ENCODE results near the gene C2orf92. TPM values are rescaled to one million over a fixed set of nuclear protein-coding genes. Genes with fewer than 3 reads are reported as not detected.

Gene C2orf92
- polyA plus RNA-seq, 2 of the 4 experiments (the other 2 are of a cell fraction): 1.1 to 2.7 TPM

DNA sequence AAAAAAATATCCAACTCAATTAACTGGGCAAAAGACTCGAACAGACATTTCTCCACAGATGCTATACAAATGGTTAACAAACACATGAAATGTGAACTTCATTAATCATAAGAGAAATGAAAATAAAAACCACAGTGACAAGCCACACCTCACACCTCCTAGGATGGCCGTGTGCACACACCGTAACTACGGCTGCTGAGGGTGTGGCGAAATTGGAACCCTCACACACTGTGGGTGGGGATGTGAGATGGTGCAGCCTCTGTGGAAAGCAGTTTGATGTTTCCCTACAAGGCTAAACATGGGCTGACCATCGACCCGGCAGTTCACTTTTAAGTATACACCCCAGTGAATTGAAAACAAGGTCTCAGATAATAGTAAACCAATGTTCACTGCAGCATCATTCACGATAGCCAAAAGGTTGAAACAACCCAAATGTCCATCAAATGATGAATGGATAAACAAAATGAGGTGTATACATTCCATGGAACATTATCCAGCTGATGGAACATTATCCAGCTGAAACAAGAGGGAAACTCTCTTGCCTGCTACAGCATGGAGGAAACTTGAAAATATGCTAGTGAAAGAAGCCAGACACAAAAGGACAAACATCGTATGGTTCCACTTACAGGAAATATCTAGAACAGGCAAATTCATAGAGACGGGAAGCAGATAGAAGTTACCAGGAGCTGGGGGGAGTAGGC, 76.1 kb downstream of the C2orf92 start:
- CTCF ChIA-PET: no interaction called here
- no peaks in the 10 kb centered on the region for H3K4me1 ChIP-seq
- no peak overlapping the region for H3K4me3 ChIP-seq
- DNase-seq (ENCODE audit: low read depth in 1 of 2, low spot score in 1 of 2): no peak
- no peak for FAIRE-seq
- no peaks in the 10 kb centered on the region for H3K9me3 ChIP-seq
- TF ChIP-seq RAD21 (conservative IDR thresholded peaks at IDR 0.05 in 1 of 2, IDR thresholded peaks at IDR 0.05 in 1 of 2) (no peak), HEYL (CRISPR knock-in tag; IDR thresholded peaks at IDR 0.05) (no peak)
- H3K4me2 ChIP-seq: no peak overlapping the region
- ATAC-seq: no peak
- POLR2A ChIA-PET: no interaction called here
- H3K27ac ChIP-seq: no peak overlapping the region
- 74% methylated on average over 10 of the region's 10 CpGs for WGBS (ENCODE audit: missing lambda C conversion rate)

DNA sequence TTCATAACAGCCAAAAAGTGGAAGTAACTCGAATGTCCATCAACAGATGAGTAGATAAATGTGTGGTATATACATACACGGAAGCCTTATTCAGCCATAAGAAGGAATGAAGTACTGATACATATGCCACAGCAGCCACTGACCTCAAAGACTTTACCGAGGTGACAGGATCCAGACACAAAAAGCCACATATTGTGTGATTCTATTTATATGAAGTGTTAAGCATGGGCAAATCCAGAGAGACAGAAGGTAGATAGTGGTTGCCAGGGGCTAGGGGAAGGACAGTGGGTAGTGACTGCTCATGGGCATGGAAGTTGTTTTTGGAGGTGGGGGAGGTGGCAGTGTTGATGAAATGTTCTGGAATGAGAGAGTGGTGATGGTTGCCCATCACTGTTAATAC, 77.8 kb downstream of the C2orf92 start:
- Histone ChIP-seq H3K4me3 (no peak overlapping the region), H3K9me3 (no peaks in the 10 kb centered on the region), H3K4me1 (no peaks in the 10 kb centered on the region), H3K27ac (no peak overlapping the region), H3K4me2 (no peak overlapping the region)
- DNase-seq (ENCODE audit: low read depth in 1 of 2, low spot score in 1 of 2): no peak
- TF ChIP-seq JUN (IDR thresholded peaks at IDR 0.05): no peak
- ChIA-PET POLR2A (no interaction called here), CTCF (no interaction called here)
- no peak for FAIRE-seq
- no peak for ATAC-seq
- 69% methylated on average over 3 of the region's 3 CpGs for WGBS (ENCODE audit: missing lambda C conversion rate)

DNA sequence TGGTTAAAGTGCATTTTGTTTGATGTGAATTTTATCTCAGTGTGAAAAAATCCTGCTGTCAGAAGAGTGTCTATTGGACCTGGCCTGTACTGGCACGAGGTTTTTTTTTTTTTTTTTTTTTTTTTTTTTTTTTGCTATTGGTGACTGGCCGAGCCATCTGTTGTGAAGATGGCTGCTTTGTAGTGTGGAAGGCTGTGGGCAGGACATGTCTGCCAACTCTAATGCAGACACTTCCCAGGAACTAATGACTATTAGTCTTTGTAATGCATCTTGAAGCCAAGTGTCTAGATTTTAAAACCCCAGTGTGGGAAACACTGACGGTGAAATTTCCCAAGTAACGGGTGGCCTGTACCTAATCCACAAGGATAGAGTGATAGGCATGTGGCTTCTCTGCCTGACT, 78.2 kb downstream of the C2orf92 start:
- ATAC-seq: no peak
- Histone ChIP-seq H3K4me3 (no peak overlapping the region), H3K9me3 (no peaks in the 10 kb centered on the region), H3K4me2 (no peak overlapping the region), H3K27ac (no peak overlapping the region), H3K4me1 (no peaks in the 10 kb centered on the region)
- ChIA-PET CTCF (interaction anchor here (1.5 kb wide), 1 partner anchor 47 kb away, joined by 4 read pairs; no protein-coding TSS in a partner anchor), POLR2A (no interaction called here)
- no peak for DNase-seq (ENCODE audit: low read depth in 1 of 2, low spot score in 1 of 2)
- WGBS (ENCODE audit: missing lambda C conversion rate): 95% methylated on average over 4 of the region's 4 CpGs
- TF ChIP-seq CEBPB (IDR thresholded peaks at IDR 0.05): no peak
- no peak for TF ChIP-seq POLR2A (IDR thresholded peaks at IDR 0.05; ENCODE audit: low read length)
- no peak for TF ChIP-seq NR3C1 (IDR thresholded peaks at IDR 0.05)
- TF ChIP-seq, protein P1, sequence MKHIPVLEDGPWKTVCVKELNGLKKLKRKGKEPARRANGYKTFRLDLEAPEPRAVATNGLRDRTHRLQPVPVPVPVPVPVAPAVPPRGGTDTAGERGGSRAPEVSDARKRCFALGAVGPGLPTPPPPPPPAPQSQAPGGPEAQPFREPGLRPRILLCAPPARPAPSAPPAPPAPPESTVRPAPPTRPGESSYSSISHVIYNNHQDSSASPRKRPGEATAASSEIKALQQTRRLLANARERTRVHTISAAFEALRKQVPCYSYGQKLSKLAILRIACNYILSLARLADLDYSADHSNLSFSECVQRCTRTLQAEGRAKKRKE (CRISPR knock-in tag; IDR thresholded peaks at IDR 0.05; ENCODE audit: low read depth): no peak
- no peak for TF ChIP-seq EHMT2 (IDR thresholded peaks at IDR 0.05; ENCODE audit: low read depth)
- no peak for FAIRE-seq

DNA sequence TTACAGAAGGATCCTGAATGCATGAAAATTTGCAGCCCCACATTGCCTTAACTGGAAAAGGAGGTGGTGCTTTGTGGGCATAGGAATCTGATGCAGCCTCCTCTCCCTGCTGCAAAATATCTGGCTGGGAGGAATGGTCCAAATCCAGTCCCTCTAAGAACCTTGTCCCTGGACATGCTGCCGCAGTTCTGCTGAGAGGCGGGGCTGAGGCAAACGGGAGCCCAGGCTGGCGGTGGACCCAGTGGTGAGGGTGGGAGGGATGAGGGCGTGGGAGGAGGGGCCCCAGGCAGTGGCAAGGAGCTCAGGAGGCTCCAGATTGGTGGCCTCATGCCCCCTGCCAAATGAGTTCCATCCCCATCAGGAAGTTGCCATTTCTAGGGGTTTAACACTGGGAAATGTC, 80.1 kb downstream of the C2orf92 start:
- no peak for FAIRE-seq

More for the DNA sequence above, 80.1 kb downstream of the C2orf92 start:
- TF ChIP-seq CHD2 (IDR thresholded peaks at IDR 0.05; ENCODE audit: low read length, partially characterized antibody) (no peak), ZC3H11A (IDR thresholded peaks at IDR 0.05) (no peak), TP53 (CRISPR knock-in tag; IDR thresholded peaks at IDR 0.05) (no peak), NFE2L2 (conservative IDR thresholded peaks at IDR 0.05; ENCODE audit: low read length) (no peak), EHMT2 (IDR thresholded peaks at IDR 0.05; ENCODE audit: low read depth) (no peak), MAFK (IDR thresholded peaks at IDR 0.05; ENCODE audit: partially characterized antibody) (no peak), HDAC2 (IDR thresholded peaks at IDR 0.05) (no peak), CBX2 (IDR thresholded peaks at IDR 0.05; ENCODE audit: borderline replicate concordance, low read depth) (no peak), POLR2A (IDR thresholded peaks at IDR 0.05; ENCODE audit: low read length) (no peak), KDM1A (IDR thresholded peaks at IDR 0.05; ENCODE audit: low read depth) (no peak)
- TF ChIP-seq, protein P2, sequence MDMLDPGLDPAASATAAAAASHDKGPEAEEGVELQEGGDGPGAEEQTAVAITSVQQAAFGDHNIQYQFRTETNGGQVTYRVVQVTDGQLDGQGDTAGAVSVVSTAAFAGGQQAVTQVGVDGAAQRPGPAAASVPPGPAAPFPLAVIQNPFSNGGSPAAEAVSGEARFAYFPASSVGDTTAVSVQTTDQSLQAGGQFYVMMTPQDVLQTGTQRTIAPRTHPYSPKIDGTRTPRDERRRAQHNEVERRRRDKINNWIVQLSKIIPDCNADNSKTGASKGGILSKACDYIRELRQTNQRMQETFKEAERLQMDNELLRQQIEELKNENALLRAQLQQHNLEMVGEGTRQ (IDR thresholded peaks at IDR 0.05): no peak
- TF ChIP-seq, protein P3, sequence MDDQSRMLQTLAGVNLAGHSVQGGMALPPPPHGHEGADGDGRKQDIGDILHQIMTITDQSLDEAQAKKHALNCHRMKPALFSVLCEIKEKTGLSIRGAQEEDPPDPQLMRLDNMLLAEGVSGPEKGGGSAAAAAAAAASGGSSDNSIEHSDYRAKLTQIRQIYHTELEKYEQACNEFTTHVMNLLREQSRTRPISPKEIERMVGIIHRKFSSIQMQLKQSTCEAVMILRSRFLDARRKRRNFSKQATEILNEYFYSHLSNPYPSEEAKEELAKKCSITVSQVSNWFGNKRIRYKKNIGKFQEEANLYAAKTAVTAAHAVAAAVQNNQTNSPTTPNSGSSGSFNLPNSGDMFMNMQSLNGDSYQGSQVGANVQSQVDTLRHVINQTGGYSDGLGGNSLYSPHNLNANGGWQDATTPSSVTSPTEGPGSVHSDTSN (IDR thresholded peaks at IDR 0.05): no peak
- WGBS (ENCODE audit: missing lambda C conversion rate): 81% methylated on average over 4 of the region's 5 CpGs
- Histone ChIP-seq H3K4me2 (no peak overlapping the region), H3K4me3 (no peak overlapping the region), H3K4me1 (no peaks in the 10 kb centered on the region), H3K9me3 (no peaks in the 10 kb centered on the region), H3K27ac (no peak overlapping the region)
- CTCF ChIA-PET: interaction anchor here (1.0 to 5.8 kb wide), 3 partner anchors 9 to 40 kb away, joined by 3 to 27 read pairs (median 3); no protein-coding TSS in a partner anchor
- DNase-seq (ENCODE audit: low read depth in 1 of 2, low spot score in 1 of 2): no peak
- no peak for ATAC-seq
- POLR2A ChIA-PET: no interaction called here
